Stomach (tissue), 4 donors: ENCODE results near the gene CPSF6.

Experiments
- CTCF ChIP-seq, 7 experiments: fragments of 450-650 bp in 4 of 7; fragments of 200-600 bp in 3 of 7; sonication (generic) in 3 of 7; IDR thresholded peaks; one replicate each; pipeline ENCODE4 v1.5.1; 2016 to 2019; ENCODE audit warnings: antibody characterized with exemption in 7 of 7, control low read depth in 2 of 7, mild to moderate bottlenecking in 1 of 7
- POLR2A ChIP-seq, 4 donors: fragments of 450-650 bp; IDR thresholded peaks; one replicate each; pipeline ENCODE4 v1.6.1; 2016; ENCODE audit warnings: antibody characterized with exemption in 4 of 4, control low read depth in 2 of 4, mild to moderate bottlenecking in 1 of 4, moderate library complexity in 1 of 4

- no peak for TF ChIP-seq CTCF (IDR thresholded peaks at IDR 0.05)
- no peak for TF ChIP-seq POLR2A (IDR thresholded peaks at IDR 0.05)
Measured at GRCh38 chr12:69275471-69275891, 36.1 kb downstream of the CPSF6 start.
